WTC11 (cell line): ENCODE results near the gene MARCKSL1. TPM values are rescaled to one million over a fixed set of nuclear protein-coding genes. Genes with fewer than 3 reads are reported as not detected.

ENCODE experiments used
- ATAC-seq: fragments of 200-7000 bp; cut with Tn5 transposase; 2 replicates; pipeline ENCODE4 v1.10.0; 2021; ENCODE audit warnings: mild to moderate bottlenecking, moderate library complexity
- CTCF ChIA-PET: fragments of 300-600 bp; sonication (Branson Sonifier 250); formaldehyde crosslinking; loops from one replicate; lab custom pipeline; 2021; ENCODE audit warnings: antibody characterized with exemption; lab: Charles Lee
- POLR2A ChIA-PET: fragments of 350-600 bp; sonication (Branson Sonifier 250); formaldehyde crosslinking; loops from one replicate; lab custom pipeline; 2021; ENCODE audit warnings: antibody characterized with exemption; lab: Charles Lee
- DNase-seq: peaks from one replicate; pipeline ENCODE4 v3.0.0; 2021; ENCODE audit warnings: low spot score
- H3K27ac Mint-ChIP-seq: 2 replicates; pipeline ENCODE4 v1.8.0; 2021; ENCODE audit warnings: mixed read lengths
- H3K27me3 Mint-ChIP-seq: 2 replicates; pipeline ENCODE4 v1.8.0; 2021; ENCODE audit warnings: low read depth, mild to moderate bottlenecking, moderate library complexity, mixed read lengths
- H3K36me3 Mint-ChIP-seq: 2 replicates; pipeline ENCODE4 v1.8.0; 2021; ENCODE audit warnings: mixed read lengths
- H3K4me1 Mint-ChIP-seq: 2 replicates; pipeline ENCODE4 v1.8.0; 2022; ENCODE audit warnings: mixed read lengths
- H3K4me3 Mint-ChIP-seq: 2 replicates; pipeline ENCODE4 v1.8.0; 2021; ENCODE audit warnings: mild to moderate bottlenecking, moderate library complexity, mixed read lengths
- H3K9me3 Mint-ChIP-seq: 2 replicates; pipeline ENCODE4 v1.8.0; 2021; ENCODE audit warnings: mixed read lengths
- AFF4 ChIP-seq: sonication (generic); formaldehyde crosslinking; IDR thresholded peaks from 2 replicates; pipeline ENCODE4 v1.8.1; 2023; ENCODE audit warnings: mild to moderate bottlenecking, missing genetic modification reagents, borderline replicate concordance
- ATF1 ChIP-seq: sonication (generic); formaldehyde crosslinking; IDR thresholded peaks from 2 replicates; pipeline ENCODE4 v1.8.1; 2023; ENCODE audit warnings: mild to moderate bottlenecking, moderate library complexity, missing genetic modification reagents
- CREB1 ChIP-seq: sonication (generic); formaldehyde crosslinking; IDR thresholded peaks from 2 replicates; pipeline ENCODE4 v1.8.0; 2023; ENCODE audit warnings: mild to moderate bottlenecking, missing genetic modification reagents
- E2F1 ChIP-seq: sonication (generic); formaldehyde crosslinking; IDR thresholded peaks from 2 replicates; pipeline ENCODE4 v1.8.0; 2022; ENCODE audit warnings: mild to moderate bottlenecking, missing genetic modification reagents
- E2F5 ChIP-seq: sonication (generic); formaldehyde crosslinking; IDR thresholded peaks from 2 replicates; pipeline ENCODE4 v1.8.1; 2022; ENCODE audit warnings: mild to moderate bottlenecking, moderate library complexity, missing genetic modification reagents
- ERG ChIP-seq: fragments of 250-450 bp; sonication (Bioruptor Pico); IDR thresholded peaks from 2 replicates; pipeline ENCODE4 v1.8.0; 2021; ENCODE audit warnings: mild to moderate bottlenecking
- FOXJ3 ChIP-seq: sonication (generic); formaldehyde crosslinking; IDR thresholded peaks from 2 replicates; pipeline ENCODE4 v1.9.0; 2021; ENCODE audit warnings: missing genetic modification reagents, mild to moderate bottlenecking, borderline replicate concordance
- FOXP1 ChIP-seq: sonication (generic); formaldehyde crosslinking; IDR thresholded peaks from 2 replicates; pipeline ENCODE4 v1.8.0; 2022; ENCODE audit warnings: missing genetic modification reagents, mild to moderate bottlenecking, moderate library complexity, borderline replicate concordance
- IRF1 ChIP-seq: sonication (generic); formaldehyde crosslinking; IDR thresholded peaks from 2 replicates; pipeline ENCODE4 v1.8.0; 2023; ENCODE audit warnings: missing genetic modification reagents
- KAT7 ChIP-seq: sonication (generic); formaldehyde crosslinking; IDR thresholded peaks from 2 replicates; pipeline ENCODE4 v1.8.1; 2023; ENCODE audit warnings: missing genetic modification reagents, mild to moderate bottlenecking, borderline replicate concordance
- NFATC4 ChIP-seq: fragments of 250-450 bp; sonication (Bioruptor Pico); IDR thresholded peaks from 2 replicates; pipeline ENCODE4 v1.9.0; 2021; ENCODE audit warnings: mild to moderate bottlenecking
- NR3C1 ChIP-seq: sonication (generic); formaldehyde crosslinking; conservative IDR thresholded peaks from 2 replicates; pipeline ENCODE4 v1.8.1; 2023; ENCODE audit warnings: low read depth, mild to moderate bottlenecking, missing genetic modification reagents
- PREB ChIP-seq: sonication (generic); formaldehyde crosslinking; IDR thresholded peaks from 2 replicates; pipeline ENCODE4 v1.8.1; 2022; ENCODE audit warnings: mild to moderate bottlenecking, missing genetic modification reagents, moderate library complexity, borderline replicate concordance
- RORB ChIP-seq: fragments of 250-450 bp; sonication (Bioruptor Pico); IDR thresholded peaks from 2 replicates; pipeline ENCODE4 v1.9.0; 2021; ENCODE audit warnings: mild to moderate bottlenecking
- ZNF121 ChIP-seq: sonication (generic); formaldehyde crosslinking; IDR thresholded peaks from 2 replicates; pipeline ENCODE4 v1.8.0; 2023; ENCODE audit warnings: missing genetic modification reagents
- ZNF232 ChIP-seq: sonication (generic); formaldehyde crosslinking; IDR thresholded peaks from 2 replicates; pipeline ENCODE4 v1.8.0; 2022; ENCODE audit warnings: mild to moderate bottlenecking, missing genetic modification reagents
- ZNF263 ChIP-seq: sonication (generic); formaldehyde crosslinking; IDR thresholded peaks from 2 replicates; pipeline ENCODE4 v1.8.1; 2022; ENCODE audit warnings: low read depth, mild to moderate bottlenecking, moderate library complexity, missing genetic modification reagents
- ZNF396 ChIP-seq: fragments of 250-450 bp; sonication (Bioruptor Pico); IDR thresholded peaks from 2 replicates; pipeline ENCODE4 v1.8.0; 2021; ENCODE audit warnings: mild to moderate bottlenecking, moderate library complexity, borderline replicate concordance
- total RNA-seq: library from RNA; stranded (reverse); gene quantifications from 3 replicates; pipeline ENCODE4 v1.2.3, GENCODE V29; 2021

The MARCKSL1 gene
- total RNA-seq, 1 experiment from 2014 or later = 450 TPM

GRCh38 chr1:32373996-32374592 is 38.1 kb upstream of the MARCKSL1 start:
- DNase-seq (no peak), ATAC-seq (no peak)
- ChIA-PET POLR2A (no interaction called here), CTCF (no interaction called here)
- TF ChIP-seq ZNF396 = no peak
- no peak for TF ChIP-seq ZNF232 (CRISPR knock-in tag)
- no peak for TF ChIP-seq ERG
- TF ChIP-seq NFATC4 (CRISPR knock-in tag) = no peak
- TF ChIP-seq PREB = no peak
- no peak for TF ChIP-seq ZNF121 (CRISPR knock-in tag)
- TF ChIP-seq CREB1 (CRISPR knock-in tag) = no peak
- no peak for TF ChIP-seq NR3C1 (CRISPR knock-in tag)
- TF ChIP-seq KAT7 (CRISPR knock-in tag) = no peak
- TF ChIP-seq FOXJ3 (CRISPR knock-in tag) = no peak
- no peak for TF ChIP-seq AFF4 (CRISPR knock-in tag)
- no peak for TF ChIP-seq ZNF263 (CRISPR knock-in tag)
- no peak for TF ChIP-seq IRF1
- no peak for TF ChIP-seq E2F1 (CRISPR knock-in tag)
- TF ChIP-seq FOXP1 (CRISPR knock-in tag) = no peak
- TF ChIP-seq E2F5 = no peak
- TF ChIP-seq ATF1 (CRISPR knock-in tag) = no peak
- TF ChIP-seq RORB (CRISPR knock-in tag) = no peak
- no peak overlapping the region for H3K4me3 Mint-ChIP-seq
- no peaks in the 10 kb centered on the region for H3K4me1 Mint-ChIP-seq
- H3K9me3 Mint-ChIP-seq = no peaks in the 10 kb centered on the region
- no peaks in the 10 kb centered on the region for H3K27me3 Mint-ChIP-seq
- H3K27ac Mint-ChIP-seq = no peak overlapping the region
- H3K36me3 Mint-ChIP-seq = peaks cover 56% of the 10 kb centered on the region
